ENCODE results near the gene EPSTI1.
"Not testable (repeated sequence)": the region's sequence is repeated elsewhere in the genome, so short reads cannot be mapped to it uniquely, and the experiment has no call there.

Gene EPSTI1

GRCh38 chr13:42875475-42876269 lies 116.4 kb downstream of the EPSTI1 start:
- H3K4me3 ChIP-seq (ENCODE audit: low read depth, low read length): no peak overlapping the region
- peak; percentile 73 for TF ChIP-seq CTCF (conservative IDR thresholded peaks at IDR 0.05; ENCODE audit: low read depth, low read length)
- peak; percentile 85 for DNase-seq (ENCODE audit: low read depth)

GRCh38 chr13:42874221-42874620 lies 117.8 kb downstream of the EPSTI1 start:
- no peak for DNase-seq (ENCODE audit: low read depth)
- H3K4me3 ChIP-seq (ENCODE audit: low read depth, low read length): no peak overlapping the region
- no peak for TF ChIP-seq CTCF (conservative IDR thresholded peaks at IDR 0.05; ENCODE audit: low read depth, low read length)

GRCh38 chr13:42873081-42873480 lies 119.0 kb downstream of the EPSTI1 start:
- no peak for TF ChIP-seq CTCF (conservative IDR thresholded peaks at IDR 0.05; ENCODE audit: low read depth, low read length)
- H3K4me3 ChIP-seq (ENCODE audit: low read depth, low read length): no peak overlapping the region
- DNase-seq (ENCODE audit: low read depth): no peak

GRCh38 chr13:42867232-42867631 lies 124.8 kb downstream of the EPSTI1 start:
- no peak for TF ChIP-seq CTCF (conservative IDR thresholded peaks at IDR 0.05; ENCODE audit: low read depth, low read length)

GRCh38 chr13:42865768-42866102 lies 126.3 kb downstream of the EPSTI1 start:
- no peak for TF ChIP-seq CTCF (conservative IDR thresholded peaks at IDR 0.05; ENCODE audit: low read depth, low read length)
- DNase-seq (ENCODE audit: low read depth): peak; percentile 44
- H3K4me3 ChIP-seq (ENCODE audit: low read depth, low read length): no peak overlapping the region

More at GRCh38 chr13:42867232-42867631, 124.8 kb downstream of the EPSTI1 start:
- no peak overlapping the region for H3K4me3 ChIP-seq (ENCODE audit: low read depth, low read length)
- DNase-seq (ENCODE audit: low read depth): no peak

GRCh38 chr13:42864952-42865767 lies 126.9 kb downstream of the EPSTI1 start:
- TF ChIP-seq CTCF (conservative IDR thresholded peaks at IDR 0.05; ENCODE audit: low read depth, low read length): no peak
- no peak for DNase-seq (ENCODE audit: low read depth)
- H3K4me3 ChIP-seq (ENCODE audit: low read depth, low read length): peak overlapping the region; percentile 8

- not testable (repeated sequence) for H3K4me3 ChIP-seq (ENCODE audit: low read depth, low read length)
These were observed 129.7 kb downstream of the EPSTI1 start for GRCh38 chr13:42862370-42862769.

More at GRCh38 chr13:42862370-42862769, 129.7 kb downstream of the EPSTI1 start:
- DNase-seq (ENCODE audit: low read depth): not testable (repeated sequence)

All from choroid plexus epithelial cell (primary cell).